HG02678 (cell line): ENCODE data around the gene ADAMTSL2.

Source experiments
- ATAC-seq: cut with Tn5 transposase; IDR thresholded peaks from one replicate; pipeline ENCODE4 v1.9.1; 2021; ENCODE audit warnings: mild to moderate bottlenecking, moderate library complexity; ENCODE audit not compliant: unreplicated experiment

Gene ADAMTSL2

DNA sequence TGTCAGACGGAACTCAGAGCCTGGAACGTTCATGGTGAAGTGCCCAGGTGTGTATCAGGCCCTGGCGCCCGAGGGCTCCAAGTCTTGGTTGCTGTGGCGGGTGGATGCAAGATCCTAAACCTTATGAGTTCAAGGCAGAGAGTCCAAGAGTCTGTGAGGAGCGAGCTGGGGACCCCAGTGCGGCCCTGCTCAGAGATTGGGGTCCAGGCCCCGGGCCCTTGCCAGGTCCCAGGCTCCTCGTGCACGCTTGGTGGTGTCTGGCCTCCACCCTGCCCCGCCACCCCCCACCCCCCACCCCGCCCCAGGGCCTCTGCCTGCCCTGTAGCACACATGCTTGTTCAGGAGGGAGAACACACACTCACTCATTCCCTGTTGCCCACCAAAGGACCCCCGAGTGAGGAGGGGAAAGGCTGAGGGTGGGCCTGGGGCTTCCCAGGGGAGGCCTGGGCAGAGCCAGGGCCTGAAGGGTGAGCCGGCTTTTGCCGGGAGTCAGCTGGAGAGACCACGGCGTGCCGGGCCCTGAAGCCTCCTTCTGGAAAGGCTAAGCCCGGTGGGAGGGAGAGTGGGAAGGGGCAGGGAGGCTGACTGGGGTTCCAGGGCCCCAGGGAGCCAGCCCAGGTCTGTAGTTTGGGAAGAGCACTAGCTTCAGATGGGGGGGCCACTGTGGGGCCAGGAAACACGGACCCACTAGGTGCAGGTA lies 37.5 kb downstream of the ADAMTSL2 start:
- no peak for ATAC-seq

DNA sequence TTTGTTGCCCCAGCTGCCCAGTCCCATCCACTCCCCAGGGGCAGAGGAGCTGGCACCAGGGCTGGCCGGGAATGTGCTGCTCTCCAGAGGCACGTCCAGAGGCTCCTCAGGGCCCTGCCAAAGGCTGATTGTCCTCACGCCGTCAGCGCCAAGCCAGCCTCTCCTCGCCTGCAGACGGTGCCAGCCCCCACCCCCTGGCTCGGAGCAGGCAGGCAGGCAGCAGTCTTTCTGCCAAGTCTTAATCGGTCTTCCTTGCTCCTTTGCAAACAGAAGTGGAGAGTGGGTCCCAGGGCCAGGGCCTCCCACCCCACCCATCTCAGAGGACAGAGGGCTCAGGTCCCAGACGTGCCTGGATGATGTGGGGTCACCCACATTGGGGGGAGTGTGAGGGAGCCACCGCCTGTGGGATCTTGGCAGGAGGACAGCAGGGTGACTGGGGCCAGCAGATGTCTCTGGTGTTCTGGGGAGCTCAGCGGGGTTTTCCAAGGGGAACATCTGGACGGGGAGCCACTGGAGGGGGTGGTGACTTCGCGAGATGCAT lies 38.4 kb downstream of the ADAMTSL2 start:
- no peak for ATAC-seq

DNA sequence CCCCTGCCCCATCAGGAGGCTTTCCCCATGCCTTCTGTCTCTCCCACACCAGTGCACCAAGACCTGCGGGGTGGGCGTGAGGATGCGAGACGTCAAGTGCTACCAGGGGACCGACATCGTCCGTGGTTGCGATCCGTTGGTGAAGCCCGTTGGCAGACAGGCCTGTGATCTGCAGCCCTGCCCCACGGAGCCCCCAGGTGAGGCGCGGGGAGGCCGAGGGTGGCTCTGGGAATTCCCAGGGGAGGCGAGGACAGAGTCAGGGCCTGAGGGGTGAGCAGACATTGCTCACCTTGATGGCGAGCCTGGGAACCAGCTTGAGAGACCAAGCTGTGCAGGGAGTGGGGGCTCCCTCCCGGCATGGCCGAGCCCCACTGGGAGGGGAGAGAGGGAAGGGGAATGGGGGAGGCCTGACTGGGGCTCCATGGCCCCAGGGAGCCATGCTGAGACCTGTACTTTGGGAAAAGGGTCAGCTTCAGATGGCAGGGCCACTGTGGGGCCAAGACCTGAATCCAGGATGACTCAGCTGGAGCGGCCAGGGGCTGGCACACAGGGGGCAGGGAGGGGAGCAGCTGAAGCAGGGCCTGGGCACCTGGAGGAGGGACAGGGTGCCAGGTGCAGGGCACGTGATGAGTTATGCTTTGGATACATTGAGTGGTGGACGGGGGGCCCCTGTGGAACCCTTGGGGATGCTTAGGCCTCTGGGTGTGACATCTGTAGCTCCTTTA lies 39.4 kb downstream of the ADAMTSL2 start:
- ATAC-seq: no peak

DNA sequence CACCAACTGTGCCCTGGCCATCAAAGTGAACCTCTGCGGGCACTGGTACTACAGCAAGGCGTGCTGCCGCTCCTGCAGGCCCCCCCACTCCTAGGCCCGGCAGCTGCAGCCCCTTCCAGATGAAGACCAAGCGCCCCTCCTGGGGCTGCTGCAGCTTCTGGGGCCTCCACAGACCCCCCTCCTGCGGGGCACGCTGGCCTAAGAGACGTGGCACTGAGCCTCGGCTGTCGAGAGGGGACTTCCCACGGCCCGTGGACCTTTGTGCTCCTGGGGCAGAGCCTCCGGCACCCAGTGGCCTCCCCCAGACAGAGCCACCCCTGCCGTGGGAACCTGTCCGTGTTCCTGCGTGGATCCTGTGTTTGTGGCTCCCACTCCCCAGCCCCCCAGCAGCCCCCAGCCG lies 40.3 kb downstream of the ADAMTSL2 start:
- no peak for ATAC-seq

DNA sequence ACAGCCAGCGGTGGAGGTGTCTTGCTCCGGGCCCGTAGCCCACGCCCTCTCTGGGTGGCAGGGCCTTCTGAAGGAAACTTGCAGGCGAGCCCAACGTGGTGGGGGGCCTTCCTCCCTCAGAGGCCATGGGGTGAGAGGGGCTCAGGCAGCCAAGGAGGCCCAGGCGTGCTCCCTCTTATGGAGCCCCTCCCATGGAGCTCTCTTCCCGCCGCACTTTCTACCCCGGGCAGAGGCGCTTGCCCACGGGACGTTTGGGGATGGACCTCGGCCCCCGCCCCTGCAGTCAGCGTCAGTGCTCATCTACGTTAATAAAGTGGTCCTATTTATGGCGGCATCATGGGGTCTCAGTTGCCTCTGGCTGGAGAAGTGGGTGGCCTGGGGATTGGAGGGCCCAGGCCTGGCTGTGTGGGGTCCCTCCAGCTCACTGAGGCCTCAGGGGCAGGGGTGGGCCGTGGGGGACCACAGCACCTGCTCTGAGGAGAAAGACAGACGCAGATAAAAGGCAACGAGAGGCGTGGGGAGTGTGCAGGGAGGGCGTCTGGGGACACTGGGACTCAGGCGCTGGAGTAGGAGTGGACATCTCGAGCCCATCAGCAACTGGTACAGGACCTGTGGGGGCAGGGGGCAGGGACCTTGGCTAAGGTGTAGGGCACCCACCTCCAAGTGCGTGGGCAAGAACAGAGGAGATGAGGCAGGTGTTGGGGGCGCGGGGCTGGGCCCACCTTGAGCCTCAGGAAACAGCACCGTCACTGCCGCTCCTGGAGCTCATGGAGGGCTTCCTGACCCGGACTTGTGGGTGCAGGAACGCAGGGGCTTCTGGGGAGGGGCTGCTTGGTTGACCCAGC lies 40.9 kb downstream of the ADAMTSL2 start:
- no peak for ATAC-seq

DNA sequence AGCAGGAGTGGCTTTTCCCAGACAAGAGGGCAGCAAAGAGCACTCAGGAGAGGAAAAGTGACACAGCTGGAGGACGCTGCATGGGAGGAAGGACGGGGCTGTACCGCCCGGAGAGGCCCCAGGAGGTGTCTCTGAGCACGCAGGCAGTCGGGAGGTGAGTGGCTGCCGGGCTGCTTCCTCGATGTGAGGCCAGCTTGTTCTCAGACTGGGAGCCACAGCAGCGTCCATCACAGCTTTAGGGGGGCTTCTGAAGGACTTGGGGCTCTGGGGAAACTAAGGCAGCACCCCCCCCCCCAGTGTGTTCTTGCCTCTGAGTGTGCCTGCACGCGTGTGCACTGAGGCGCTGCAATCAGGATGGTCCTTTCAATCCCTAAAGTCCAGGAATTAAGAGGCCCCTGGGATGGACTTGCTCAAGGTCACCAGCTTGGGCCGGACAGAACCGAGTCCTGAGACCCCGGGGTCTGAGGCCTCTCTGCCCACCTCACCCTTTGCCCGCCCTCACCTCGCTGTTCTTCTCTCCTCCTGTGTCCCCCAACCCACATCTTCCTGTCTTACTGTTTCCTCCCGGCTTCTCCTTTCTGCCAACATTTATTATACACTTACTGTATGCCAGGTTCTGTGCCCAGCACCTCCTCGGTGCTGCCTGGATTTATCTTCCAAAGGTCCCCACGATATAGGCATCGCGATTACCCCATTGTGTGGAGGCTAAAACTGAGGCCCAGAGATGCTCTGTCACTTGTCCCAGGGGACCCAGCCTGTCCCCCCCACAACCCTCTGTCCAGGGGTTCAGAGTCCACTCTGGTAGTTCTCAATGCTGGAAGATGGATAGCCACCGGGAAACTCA lies 41.7 kb downstream of the ADAMTSL2 start:
- no peak for ATAC-seq

DNA sequence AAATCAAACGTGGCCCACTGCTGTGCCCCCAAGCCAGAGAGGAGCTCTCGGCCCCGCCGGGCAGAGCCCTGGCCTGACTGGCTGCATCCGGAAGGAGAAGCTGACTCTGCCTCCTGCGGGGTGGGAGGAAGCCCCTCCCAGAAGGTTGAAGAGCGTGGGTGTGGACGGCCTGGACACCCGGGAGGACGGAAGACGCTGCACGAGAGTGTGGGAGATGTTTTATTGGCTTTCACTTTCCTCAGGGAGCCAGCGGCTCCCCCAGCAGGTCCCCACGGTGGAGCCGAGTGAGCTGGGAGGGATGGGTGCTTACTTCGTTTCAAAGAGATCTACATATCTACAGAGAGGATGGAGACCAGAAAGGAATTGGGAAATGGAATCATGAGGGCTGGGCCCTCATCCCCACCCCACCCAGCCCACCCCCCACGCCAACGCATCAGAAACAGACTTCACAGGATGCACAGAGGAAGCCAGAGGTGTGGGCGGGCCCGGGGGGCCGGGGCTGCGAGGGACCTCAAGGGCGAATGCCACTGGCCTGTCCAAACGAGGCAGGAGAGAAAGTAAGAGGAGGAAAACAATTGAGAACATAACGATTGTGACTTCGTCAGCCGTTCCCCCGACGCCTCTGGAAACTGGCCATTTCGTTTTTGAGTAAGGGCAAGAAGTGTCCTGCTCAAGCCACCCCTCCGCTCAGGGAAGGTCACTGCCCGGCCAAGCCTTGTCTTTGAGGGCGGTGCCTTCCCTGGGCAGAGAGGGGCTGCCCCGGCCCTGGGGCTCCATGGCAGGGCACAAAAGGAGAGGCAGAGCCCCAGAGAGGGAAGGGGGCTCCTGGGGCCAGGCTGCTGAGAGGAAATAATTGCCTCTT lies 42.6 kb downstream of the ADAMTSL2 start:
- no peak for ATAC-seq

DNA sequence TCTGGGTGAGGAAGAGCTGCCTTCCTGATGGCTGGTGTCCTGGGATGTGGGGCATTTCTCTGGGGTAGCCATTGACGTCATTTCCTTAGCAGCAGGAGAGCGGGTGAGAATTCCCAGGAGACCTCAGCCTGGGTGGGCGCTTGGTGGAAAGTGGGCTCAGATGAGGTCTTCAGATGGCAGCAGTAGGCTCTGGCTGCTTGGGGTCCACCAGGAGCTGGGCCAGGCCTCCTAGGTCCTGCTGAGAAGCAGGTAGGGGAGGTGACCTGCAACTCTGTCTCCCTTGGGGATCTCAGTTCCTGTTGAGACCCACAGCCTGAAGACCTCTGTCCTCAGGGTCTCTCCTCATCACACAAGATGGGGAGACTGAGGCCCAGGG lies 43.2 kb downstream of the ADAMTSL2 start:
- no peak for ATAC-seq

DNA sequence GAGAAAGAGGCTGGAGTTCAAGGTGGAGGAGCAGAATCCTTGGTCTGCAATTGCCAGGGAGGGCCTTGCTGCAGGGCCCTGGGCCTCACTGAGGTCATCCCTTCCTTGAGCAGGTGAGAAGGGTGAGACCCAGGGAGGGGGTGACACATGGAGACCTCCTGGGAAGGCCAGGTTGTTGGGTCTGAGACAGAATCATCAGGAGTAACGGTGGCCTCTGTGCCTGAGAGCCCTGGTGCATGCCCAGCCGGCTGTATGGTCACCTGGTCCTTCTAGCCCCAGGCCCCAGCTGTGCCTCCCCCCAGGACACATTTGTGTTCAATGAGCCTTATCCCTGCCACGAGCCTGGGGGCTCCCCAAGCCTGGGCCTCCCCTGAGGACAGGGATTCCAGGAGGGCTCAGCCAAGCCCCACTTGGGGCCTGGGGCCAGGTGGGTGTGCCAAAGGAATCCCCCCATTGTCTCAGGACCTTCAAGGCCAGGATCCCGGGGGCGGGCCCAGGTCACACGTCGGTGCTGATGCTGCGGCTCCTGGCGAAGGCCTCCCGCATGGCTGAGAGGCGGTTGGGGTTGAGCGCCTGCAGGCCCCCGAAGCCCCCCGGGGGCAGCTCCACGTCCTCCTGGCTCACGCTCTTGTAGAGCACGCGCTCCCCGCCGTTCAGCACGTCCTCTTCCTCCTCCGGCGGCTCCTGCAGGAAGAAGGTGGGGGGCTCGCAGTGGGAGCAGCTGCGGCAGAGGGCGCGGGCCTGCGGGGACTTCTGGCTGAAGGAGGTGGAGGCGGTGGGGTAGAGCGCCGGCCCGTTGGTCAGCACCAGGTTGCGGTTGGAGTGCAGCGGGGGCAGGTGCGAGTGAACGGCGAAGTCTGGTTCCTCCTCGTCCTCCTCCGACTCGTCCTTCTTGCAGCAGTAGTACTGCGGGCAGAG lies 44.3 kb downstream of the ADAMTSL2 start:
- ATAC-seq: no peak

DNA sequence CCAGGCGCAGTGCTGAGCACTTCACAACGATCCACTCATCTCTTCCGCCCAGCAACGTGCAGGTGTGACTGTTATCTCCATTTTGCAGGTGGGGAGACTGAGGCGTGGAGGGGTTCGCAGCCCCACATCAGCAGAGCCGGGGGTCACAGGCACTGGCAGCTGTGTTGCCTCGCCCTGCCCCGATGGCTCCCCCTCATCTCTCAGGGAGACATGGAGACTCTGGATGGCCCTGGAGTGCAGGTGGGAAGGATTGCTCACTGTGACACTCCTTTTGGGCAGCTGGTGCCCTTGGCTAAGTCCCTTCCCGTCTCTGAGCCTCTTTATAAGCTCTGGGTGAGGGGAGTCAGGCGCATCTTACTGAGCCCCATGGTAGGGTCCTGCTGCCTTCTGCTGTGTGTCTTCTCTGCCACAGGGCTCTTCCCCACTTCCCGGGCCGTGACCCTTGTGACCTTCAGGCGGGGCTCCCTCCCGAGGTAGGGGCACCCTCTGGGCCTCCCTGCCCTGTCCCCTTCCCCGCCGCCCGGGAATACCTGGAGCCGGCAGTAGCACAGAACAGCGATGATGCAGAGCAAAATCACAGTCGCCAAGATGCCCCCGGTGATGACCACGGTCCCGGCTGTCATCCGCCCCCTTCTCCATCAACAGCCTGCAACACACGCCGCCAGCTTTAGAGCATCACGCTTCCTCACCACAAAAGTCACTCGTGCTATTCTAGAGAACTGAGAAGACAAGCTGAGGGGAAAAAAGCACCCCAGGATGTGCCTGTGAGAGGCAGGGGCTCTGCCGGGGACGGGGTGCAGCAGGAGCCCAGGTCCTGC lies 45.3 kb downstream of the ADAMTSL2 start:
- ATAC-seq: no peak

DNA sequence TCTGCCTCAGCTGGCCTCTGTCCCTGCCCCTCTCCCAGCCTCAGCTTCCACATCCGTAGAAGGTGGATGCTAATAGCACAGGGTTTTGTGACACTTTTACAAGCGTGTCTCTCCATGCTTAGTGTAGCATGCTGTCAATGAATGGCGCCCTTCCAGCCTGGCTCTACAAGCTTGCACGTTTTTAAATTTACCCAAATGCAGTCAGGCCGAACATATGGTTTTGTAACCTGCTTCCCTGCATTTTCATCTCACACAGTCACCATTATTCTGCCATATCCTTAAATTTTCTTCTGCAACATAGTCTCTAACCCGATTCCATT lies 45.9 kb downstream of the ADAMTSL2 start:
- no peak for ATAC-seq

DNA sequence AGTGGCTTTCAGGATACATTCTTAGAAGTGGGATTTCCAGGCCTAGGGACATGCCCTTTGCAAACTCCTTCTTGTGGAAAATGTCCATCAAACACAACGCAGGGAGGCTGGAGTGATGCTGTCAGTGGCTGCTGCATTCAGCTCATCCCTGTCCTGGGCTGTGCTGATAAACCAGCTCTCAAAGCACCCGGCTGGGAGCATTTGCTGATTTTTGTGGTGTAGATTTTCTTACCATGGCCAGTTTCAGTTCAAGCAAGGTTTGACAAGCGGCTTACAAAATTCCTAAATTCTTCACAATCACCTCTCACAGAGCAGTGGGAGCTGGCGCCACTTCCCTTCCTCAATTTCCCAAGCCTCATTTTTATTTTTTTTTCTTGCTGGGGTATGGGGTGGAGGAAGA lies 46.5 kb downstream of the ADAMTSL2 start:
- ATAC-seq: no peak

DNA sequence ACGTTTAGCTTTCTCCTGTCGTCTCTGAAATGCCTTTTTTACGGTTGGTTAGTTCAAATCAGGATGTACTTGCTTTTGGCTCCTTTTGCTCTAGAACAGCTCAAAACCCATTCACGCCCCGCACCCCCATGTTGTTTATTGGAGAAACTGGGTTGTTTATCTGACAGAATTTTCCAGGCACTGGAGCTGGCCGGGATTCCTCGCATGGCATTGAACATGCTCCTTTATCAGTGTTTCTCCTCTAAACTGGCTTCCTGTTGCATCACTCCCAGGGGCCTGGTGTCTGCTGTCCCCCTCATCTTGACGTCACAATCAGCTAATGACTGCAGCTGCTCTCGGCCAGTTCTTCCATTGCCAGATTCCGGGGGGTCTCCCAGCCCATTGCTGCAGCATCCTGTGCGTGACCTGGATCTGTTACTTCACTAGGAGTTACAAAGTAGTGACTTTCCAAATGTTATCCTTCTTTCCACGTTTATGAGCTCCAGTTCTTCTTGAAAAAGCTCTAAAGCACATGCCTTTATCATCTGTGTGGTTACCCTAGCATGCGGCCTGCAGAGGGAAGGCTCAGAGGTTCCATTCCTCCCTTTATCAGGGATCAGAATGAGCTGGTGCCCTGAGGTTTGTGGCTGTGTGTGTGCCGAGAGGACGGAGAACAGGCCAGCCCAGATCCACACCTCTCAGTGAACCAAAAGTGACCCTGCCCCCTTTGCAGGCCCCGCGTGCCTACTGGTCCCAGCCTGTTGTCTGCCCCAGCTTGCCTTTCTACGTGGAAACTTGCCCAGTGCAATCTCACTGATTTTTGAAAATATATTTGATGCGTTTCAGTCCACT lies 47.2 kb downstream of the ADAMTSL2 start:
- no peak for ATAC-seq

DNA sequence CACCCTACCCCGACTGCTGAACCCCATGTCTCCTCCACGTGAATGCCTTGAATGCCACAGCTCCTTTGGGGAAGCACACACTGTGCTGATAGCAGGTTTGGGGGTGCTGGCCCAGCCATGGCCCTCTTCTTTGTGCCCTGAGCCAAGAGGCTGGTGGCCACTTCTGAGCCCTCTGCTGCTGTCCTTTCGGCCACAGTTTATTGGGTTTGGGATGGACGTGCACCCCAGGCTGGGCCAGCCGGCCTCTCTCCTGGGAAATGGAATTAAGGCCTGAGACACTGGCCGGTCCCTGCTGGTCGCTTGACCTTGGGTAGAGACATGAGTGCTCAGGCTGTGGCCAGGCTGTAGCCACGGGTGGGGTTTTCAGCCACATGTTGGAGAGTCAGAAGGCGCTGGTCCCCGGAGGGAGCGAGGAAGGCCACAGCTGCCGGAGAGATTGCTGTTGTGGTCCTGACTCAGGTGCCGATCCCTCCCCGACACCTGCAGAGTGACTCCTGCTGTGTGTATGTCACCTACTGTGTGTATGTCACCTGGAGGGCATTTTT lies 48.1 kb downstream of the ADAMTSL2 start:
- no peak for ATAC-seq

DNA sequence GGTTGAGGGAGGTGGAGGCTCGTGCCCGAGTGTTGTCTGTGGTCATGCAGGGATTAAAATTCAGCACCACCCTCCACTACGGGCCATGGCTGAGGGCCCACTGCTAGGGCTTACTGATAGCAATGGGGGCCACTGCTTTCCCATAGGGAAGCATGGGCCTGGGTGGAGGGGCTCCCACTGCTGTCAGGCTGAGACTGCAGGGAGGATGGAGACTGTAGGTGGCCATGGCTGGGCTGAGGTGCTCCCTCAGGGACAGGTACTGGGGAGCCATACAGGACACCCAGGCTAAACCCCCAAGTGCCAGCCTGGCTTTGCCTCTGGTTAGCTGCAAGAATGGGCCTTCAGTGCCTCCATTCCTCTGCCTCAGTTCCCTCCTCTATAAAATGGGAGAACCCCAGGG lies 48.6 kb downstream of the ADAMTSL2 start:
- ATAC-seq: no peak

DNA sequence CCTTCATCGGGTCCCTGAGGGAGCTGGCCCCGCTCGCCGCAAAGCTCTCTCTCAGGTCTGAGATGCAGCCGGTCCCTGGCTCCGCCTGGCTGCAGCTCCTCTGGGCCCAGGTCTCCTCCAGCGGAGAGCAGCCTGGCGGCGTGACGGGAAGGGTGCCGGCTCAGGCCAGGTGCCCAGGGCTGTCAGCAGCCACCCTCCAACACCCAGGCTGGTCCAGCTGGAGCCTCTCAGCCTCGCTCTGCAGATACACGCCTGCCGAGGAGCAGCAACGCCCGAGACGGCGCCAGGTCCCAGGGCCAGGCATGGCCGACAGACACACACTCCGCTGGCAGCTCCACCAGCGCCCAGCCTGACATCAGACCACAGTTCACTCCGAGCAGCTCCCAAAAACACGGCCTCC lies 49.1 kb downstream of the ADAMTSL2 start:
- no peak for ATAC-seq

DNA sequence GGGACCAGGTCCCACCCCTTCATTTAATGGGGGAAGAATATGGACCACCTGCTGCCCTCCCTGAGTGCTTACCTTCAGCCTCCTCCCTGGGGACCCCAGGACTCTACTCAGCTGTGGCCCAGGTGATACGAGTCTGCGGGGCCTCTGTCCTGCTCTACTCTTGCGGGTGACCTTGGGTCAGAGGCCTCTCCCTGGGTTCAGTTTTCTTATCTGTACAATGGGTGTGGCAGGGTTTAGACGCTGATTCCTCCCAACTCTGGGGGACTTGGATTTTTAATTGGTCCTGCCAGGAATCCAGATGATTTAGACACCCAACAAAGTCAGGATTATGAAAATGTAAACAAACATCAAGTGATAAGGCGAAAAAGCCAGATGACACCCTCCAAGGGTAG lies 49.7 kb downstream of the ADAMTSL2 start:
- ATAC-seq: no peak
